HUES64 (cell line): Measurements from ENCODE around the gene RBMS2.
A peak's percentile ranks its signal among the peaks of the same experiment; 100 is the strongest.

Source experiments
- H3K27ac ChIP-seq: 2 replicates; pipeline ENCODE4 v1.7.0; 2013; ENCODE audit warnings: low read depth, low read length, inconsistent platforms
- H3K27me3 ChIP-seq: 2 replicates; pipeline ENCODE4 v1.6.1; 2013; ENCODE audit warnings: mild to moderate bottlenecking, low read length; ENCODE audit not compliant: insufficient read depth
- H3K36me3 ChIP-seq: 2 replicates; pipeline ENCODE4 v1.6.1; 2013; ENCODE audit warnings: mild to moderate bottlenecking, low read length; ENCODE audit not compliant: insufficient read depth
- H3K4me1 ChIP-seq: 2 replicates; pipeline ENCODE4 v1.6.1; 2013; ENCODE audit warnings: mild to moderate bottlenecking, low read length, moderate library complexity; ENCODE audit not compliant: insufficient read depth
- H3K4me3 ChIP-seq: 2 replicates; pipeline ENCODE4 v1.5.1; 2013; ENCODE audit warnings: mild to moderate bottlenecking, low read length, moderate library complexity
- H3K9ac ChIP-seq: 2 replicates; pipeline ENCODE4 v1.6.1; 2013; ENCODE audit warnings: mild to moderate bottlenecking, low read depth, low read length
- H3K9me3 ChIP-seq: 2 replicates; pipeline ENCODE4 v1.6.1; 2013; ENCODE audit warnings: low read depth, low read length; ENCODE audit not compliant: insufficient read depth
- WGBS: fragments of 150-250, 120-280 bp; methylation state at CpG from one replicate; pipeline ENCODE4 v1.1.7; 2013; ENCODE audit warnings: missing lambda C conversion rate; 5-methylcytosine and 5-hydroxymethylcytosine counted together

Gene RBMS2

DNA sequence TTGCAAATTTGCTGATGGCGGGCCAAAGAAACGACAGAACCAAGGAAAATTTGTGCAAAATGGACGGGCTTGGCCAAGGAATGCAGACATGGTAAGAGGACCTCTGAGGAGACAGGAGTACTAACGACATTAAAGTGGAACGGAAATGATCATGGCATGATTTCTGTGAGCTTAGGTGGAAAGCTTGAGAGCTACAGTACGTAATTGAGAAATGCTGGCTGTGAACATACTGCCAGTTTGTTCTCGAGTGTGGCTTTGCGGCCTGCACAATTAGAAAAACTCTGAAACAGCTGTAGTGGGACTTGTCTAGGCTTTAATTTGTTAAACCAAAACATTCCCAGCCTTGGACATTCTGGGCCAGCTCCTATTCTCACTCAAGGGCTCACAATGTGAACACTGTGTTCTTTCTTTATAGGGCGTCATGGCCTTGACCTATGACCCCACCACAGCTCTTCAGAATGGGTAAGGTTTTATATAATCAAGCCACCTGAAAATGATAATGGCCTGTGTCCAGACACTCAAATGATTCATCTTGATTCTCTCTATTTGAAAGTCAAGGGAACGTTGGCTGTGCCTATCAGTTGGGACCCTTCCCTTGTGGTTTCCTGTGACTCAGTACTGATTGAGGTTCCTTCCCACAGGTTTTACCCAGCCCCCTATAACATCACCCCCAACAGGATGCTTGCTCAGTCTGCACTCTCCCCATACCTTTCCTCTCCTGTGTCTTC lies 60.0 kb downstream of the RBMS2 start:
- Histone ChIP-seq H3K9ac (no peak overlapping the region), H3K27me3 (no peaks in the 10 kb centered on the region), H3K9me3 (no peaks in the 10 kb centered on the region), H3K36me3 (peaks cover 5% of the 10 kb centered on the region; the same call in 1 of the 2 replicates), H3K4me3 (no peak overlapping the region), H3K27ac (no peak overlapping the region), H3K4me1 (peaks cover 6% of the 10 kb centered on the region; the same call in 1 of the 2 replicates)
- WGBS = 92% methylated on average over 10 of the region's 10 CpGs

DNA sequence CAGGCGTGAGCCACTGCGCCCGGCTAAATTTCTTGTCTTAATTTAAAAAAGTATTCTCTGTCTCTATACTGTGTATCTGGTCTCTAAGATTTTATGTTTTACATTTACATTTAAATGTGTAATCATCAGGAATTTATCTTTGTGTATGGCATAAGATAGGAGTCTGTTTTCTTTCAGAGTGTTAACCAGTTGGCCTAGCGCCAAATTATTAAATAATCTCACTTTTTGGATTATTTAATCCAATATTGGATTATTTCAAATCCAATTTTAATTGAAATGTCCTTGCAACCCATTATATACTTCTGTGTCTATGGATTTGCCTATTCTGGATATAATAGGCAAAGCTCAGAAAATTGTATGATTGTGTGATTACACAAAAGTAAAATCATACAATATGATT lies 63.5 kb downstream of the RBMS2 start:
- Histone ChIP-seq H3K4me3 (no peak overlapping the region), H3K9ac (no peak overlapping the region), H3K9me3 (no peaks in the 10 kb centered on the region), H3K4me1 (peaks cover 21% of the 10 kb centered on the region), H3K27ac (no peak overlapping the region), H3K36me3 (peaks cover 28% of the 10 kb centered on the region), H3K27me3 (no peaks in the 10 kb centered on the region)
- 100% methylated on average over 3 of the region's 4 CpGs for WGBS

- Histone ChIP-seq H3K9me3 (no peaks in the 10 kb centered on the region), H3K4me1 (peaks cover 24% of the 10 kb centered on the region), H3K27ac (no peak overlapping the region), H3K27me3 (no peaks in the 10 kb centered on the region), H3K9ac (no peak overlapping the region), H3K36me3 (peaks cover 28% of the 10 kb centered on the region), H3K4me3 (no peak overlapping the region)
- WGBS = 89% methylated on average over 1 of the region's 1 CpG
Observed at GRCh38 chr12:56589783-56590182, 68.2 kb downstream of the RBMS2 start.

DNA sequence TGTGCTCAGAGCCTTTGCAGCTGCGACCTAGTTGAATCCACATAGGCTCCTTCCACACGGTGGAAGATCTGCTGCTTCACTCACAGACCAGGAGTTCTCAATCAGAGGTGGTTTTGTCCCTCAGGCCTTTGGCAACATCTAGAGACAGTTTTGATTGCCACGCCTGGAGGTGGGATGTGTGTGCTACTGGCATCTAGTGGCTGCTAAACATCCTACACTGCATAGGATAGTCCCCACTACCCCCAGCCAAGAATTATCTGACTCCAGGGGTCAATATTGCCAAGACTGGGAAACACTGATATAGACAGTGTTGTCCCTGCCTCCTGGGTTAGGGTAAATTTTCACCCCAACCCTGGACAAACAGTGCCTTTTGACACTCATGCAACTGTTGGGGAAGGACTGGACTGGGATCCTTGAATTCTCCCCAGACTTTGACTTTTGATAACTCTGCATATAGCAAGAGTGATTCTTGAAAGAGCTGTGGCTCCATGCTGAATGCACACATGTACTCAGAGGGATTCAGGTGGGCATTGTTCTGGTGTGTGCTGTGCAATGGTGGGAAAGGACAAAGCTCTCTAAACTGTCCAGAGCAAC lies 68.7 kb downstream of the RBMS2 start:
- H3K4me1 ChIP-seq = peaks cover 24% of the 10 kb centered on the region
- H3K27me3 ChIP-seq = no peaks in the 10 kb centered on the region
- H3K4me3 ChIP-seq = no peak overlapping the region
- 51% methylated on average over 2 of the region's 3 CpGs for WGBS
- no peak overlapping the region for H3K9ac ChIP-seq
- no peak overlapping the region for H3K27ac ChIP-seq
- peaks cover 28% of the 10 kb centered on the region for H3K36me3 ChIP-seq
- no peaks in the 10 kb centered on the region for H3K9me3 ChIP-seq

GRCh38 chr12:56591126-56591525 lies 69.5 kb downstream of the RBMS2 start:
- Histone ChIP-seq H3K9ac (no peak overlapping the region), H3K4me3 (no peak overlapping the region), H3K4me1 (peaks cover 24% of the 10 kb centered on the region), H3K9me3 (no peaks in the 10 kb centered on the region), H3K27ac (no peak overlapping the region), H3K36me3 (peaks cover 32% of the 10 kb centered on the region), H3K27me3 (no peaks in the 10 kb centered on the region)
- WGBS = 79% methylated on average over 4 of the region's 5 CpGs

DNA sequence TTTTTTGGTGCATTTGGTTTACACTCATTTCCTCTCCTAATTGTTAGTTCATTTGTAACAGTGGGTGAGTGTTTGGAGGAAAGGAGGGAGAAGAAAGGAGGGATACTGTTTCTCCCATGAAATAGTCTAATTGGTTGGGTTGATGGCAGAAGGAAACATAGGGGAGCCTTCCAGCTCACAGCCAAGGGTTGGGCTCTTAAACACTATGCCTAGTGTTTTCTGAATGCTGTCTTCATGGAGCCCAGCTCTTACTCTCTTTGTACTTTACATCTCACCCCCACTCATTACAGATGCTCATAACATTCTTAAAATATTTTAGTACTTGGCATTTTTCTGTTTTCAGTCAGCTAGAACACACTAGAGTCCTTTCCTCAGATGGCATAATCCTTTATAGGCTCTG lies 70.3 kb downstream of the RBMS2 start:
- H3K9ac ChIP-seq = no peak overlapping the region
- H3K27ac ChIP-seq = no peak overlapping the region
- H3K4me1 ChIP-seq = peaks cover 26% of the 10 kb centered on the region
- no peaks in the 10 kb centered on the region for H3K27me3 ChIP-seq
- H3K9me3 ChIP-seq = no peaks in the 10 kb centered on the region
- no peak overlapping the region for H3K4me3 ChIP-seq
- H3K36me3 ChIP-seq = peaks cover 32% of the 10 kb centered on the region

GRCh38 chr12:56593909-56594621 lies 72.4 kb downstream of the RBMS2 start:
- WGBS = 48% methylated on average over 8 of the region's 8 CpGs
- no peak overlapping the region for H3K9ac ChIP-seq
- peak overlapping the region; percentile 38 for H3K27ac ChIP-seq
- H3K36me3 ChIP-seq = peaks cover 31% of the 10 kb centered on the region
- no peaks in the 10 kb centered on the region for H3K9me3 ChIP-seq
- H3K4me1 ChIP-seq = peaks cover 16% of the 10 kb centered on the region
- H3K27me3 ChIP-seq = no peaks in the 10 kb centered on the region
- no peak overlapping the region for H3K4me3 ChIP-seq

- Histone ChIP-seq H3K27ac (no peak overlapping the region), H3K27me3 (no peaks in the 10 kb centered on the region), H3K4me3 (no peak overlapping the region), H3K36me3 (peaks cover 53% of the 10 kb centered on the region), H3K4me1 (peaks cover 16% of the 10 kb centered on the region), H3K9ac (no peak overlapping the region), H3K9me3 (no peaks in the 10 kb centered on the region)
- WGBS = 94% methylated on average over 3 of the region's 3 CpGs
Observed at GRCh38 chr12:56596815-56597214, 75.2 kb downstream of the RBMS2 start.

GRCh38 chr12:56599041-56599440 lies 77.4 kb downstream of the RBMS2 start:
- Histone ChIP-seq H3K36me3 (peaks cover 74% of the 10 kb centered on the region), H3K4me3 (no peak overlapping the region), H3K9ac (no peak overlapping the region), H3K27ac (no peak overlapping the region), H3K9me3 (no peaks in the 10 kb centered on the region), H3K4me1 (peaks cover 12% of the 10 kb centered on the region; the same call in 1 of the 2 replicates), H3K27me3 (no peaks in the 10 kb centered on the region)
- WGBS = 95% methylated on average over 15 of the region's 15 CpGs

- Histone ChIP-seq H3K4me1 (peaks cover 7% of the 10 kb centered on the region; the same call in 1 of the 2 replicates), H3K4me3 (no peak overlapping the region), H3K36me3 (peaks cover 81% of the 10 kb centered on the region), H3K9me3 (no peaks in the 10 kb centered on the region), H3K27ac (no peak overlapping the region), H3K9ac (no peak overlapping the region), H3K27me3 (no peaks in the 10 kb centered on the region)
- 95% methylated on average over 9 of the region's 10 CpGs for WGBS
Observed at GRCh38 chr12:56599797-56600196, 78.2 kb downstream of the RBMS2 start.

GRCh38 chr12:56600753-56601152 lies 79.1 kb downstream of the RBMS2 start:
- WGBS = 96% methylated on average over 6 of the region's 6 CpGs
- Histone ChIP-seq H3K36me3 (peaks cover 85% of the 10 kb centered on the region), H3K4me3 (no peak overlapping the region), H3K4me1 (peaks cover 7% of the 10 kb centered on the region; the same call in 1 of the 2 replicates), H3K27ac (no peak overlapping the region), H3K27me3 (no peaks in the 10 kb centered on the region), H3K9ac (no peak overlapping the region), H3K9me3 (no peaks in the 10 kb centered on the region)
